Type B pancreatic cell (in vitro differentiated cells): Measurements from ENCODE around the gene MAP1LC3B. TPM values are rescaled to one million over a fixed set of nuclear protein-coding genes. Genes with fewer than 3 reads are reported as not detected.

ENCODE experiments used
- DNase-seq: peaks from one replicate; pipeline ENCODE4 v3.0.0; 2021; ENCODE audit warnings: mixed read lengths; ENCODE audit not compliant: unreplicated experiment; ENCODE audit errors: extremely low spot score
- H3K27ac Mint-ChIP-seq: 2 replicates; pipeline ENCODE4 v1.8.0; 2021; ENCODE audit warnings: mild to moderate bottlenecking, mixed read lengths
- H3K27me3 Mint-ChIP-seq: 2 replicates; pipeline ENCODE4 v1.8.0; 2021; ENCODE audit warnings: mixed read lengths
- H3K36me3 Mint-ChIP-seq: 2 replicates; pipeline ENCODE4 v1.8.0; 2021; ENCODE audit warnings: mixed read lengths
- H3K4me1 Mint-ChIP-seq: one replicate; pipeline ENCODE4 v1.8.0; 2021; ENCODE audit warnings: mixed read lengths; ENCODE audit not compliant: unreplicated experiment
- H3K4me3 Mint-ChIP-seq: 2 replicates; pipeline ENCODE4 v1.8.0; 2021; ENCODE audit warnings: mild to moderate bottlenecking, mixed read lengths
- H3K9me3 Mint-ChIP-seq: 2 replicates; pipeline ENCODE4 v1.8.0; 2021; ENCODE audit warnings: mixed read lengths
- CTCF ChIP-seq: fragments of 200-600 bp; sonication (generic); conservative IDR thresholded peaks from 2 replicates; pipeline ENCODE4 v1.5.0; 2021; ENCODE audit warnings: antibody characterized with exemption, mild to moderate bottlenecking
- total RNA-seq: library from RNA; stranded (reverse); gene quantifications from 2 replicates; pipeline ENCODE4 v1.2.1, GENCODE V29; 2021; ENCODE audit warnings: low replicate concordance

The MAP1LC3B gene
- total RNA-seq, 1 donor from 2014 or later = 44.4 TPM

GRCh38 chr16:87366288-87366687 is 25.8 kb upstream of the MAP1LC3B start:
- no peak for DNase-seq
- peaks cover 30% of the 10 kb centered on the region for H3K4me1 Mint-ChIP-seq
- H3K36me3 Mint-ChIP-seq = peaks cover 5% of the 10 kb centered on the region
- TF ChIP-seq CTCF = no peak
- H3K9me3 Mint-ChIP-seq = no peaks in the 10 kb centered on the region
- no peak overlapping the region for H3K27ac Mint-ChIP-seq
- no peak overlapping the region for H3K4me3 Mint-ChIP-seq
- H3K27me3 Mint-ChIP-seq = no peaks in the 10 kb centered on the region

GRCh38 chr16:87366930-87367329 is 25.2 kb upstream of the MAP1LC3B start:
- Mint-ChIP-seq H3K9me3 (no peaks in the 10 kb centered on the region), H3K27ac (no peak overlapping the region), H3K4me1 (peaks cover 37% of the 10 kb centered on the region), H3K27me3 (no peaks in the 10 kb centered on the region), H3K4me3 (no peak overlapping the region), H3K36me3 (peaks cover 5% of the 10 kb centered on the region)
- no peak for DNase-seq
- no peak for TF ChIP-seq CTCF

DNA sequence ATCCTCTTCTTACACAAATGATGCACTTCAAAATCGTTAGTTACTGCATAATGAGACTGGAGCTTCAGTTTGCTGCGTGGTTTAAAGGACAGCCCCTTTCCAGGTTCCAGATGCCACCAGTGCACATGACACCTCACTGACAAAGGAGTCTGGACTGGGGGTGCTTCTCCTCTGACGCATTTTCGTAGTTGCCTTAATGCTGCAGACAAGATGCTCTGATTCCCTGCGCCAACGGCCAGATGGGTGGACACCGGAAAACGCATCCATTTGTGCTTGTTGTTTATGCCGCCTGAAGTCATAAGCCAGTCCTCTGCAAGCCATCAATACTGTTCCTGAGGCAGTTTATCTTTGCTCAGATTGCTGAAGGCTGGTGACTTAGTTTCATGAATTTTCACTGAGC is 24.6 kb upstream of the MAP1LC3B start:
- peaks cover 5% of the 10 kb centered on the region for H3K36me3 Mint-ChIP-seq
- no peak for DNase-seq
- H3K4me3 Mint-ChIP-seq = no peak overlapping the region
- TF ChIP-seq CTCF = no peak
- H3K9me3 Mint-ChIP-seq = no peaks in the 10 kb centered on the region
- no peaks in the 10 kb centered on the region for H3K27me3 Mint-ChIP-seq
- peaks cover 37% of the 10 kb centered on the region for H3K4me1 Mint-ChIP-seq
- no peak overlapping the region for H3K27ac Mint-ChIP-seq

GRCh38 chr16:87368029-87368770 is 23.9 kb upstream of the MAP1LC3B start:
- Mint-ChIP-seq H3K27ac (no peak overlapping the region), H3K4me3 (no peak overlapping the region), H3K4me1 (peaks cover 37% of the 10 kb centered on the region), H3K36me3 (peaks cover 5% of the 10 kb centered on the region), H3K9me3 (no peaks in the 10 kb centered on the region), H3K27me3 (no peaks in the 10 kb centered on the region)
- no peak for DNase-seq
- TF ChIP-seq CTCF = no peak

- DNase-seq = no peak
- no peak for TF ChIP-seq CTCF
- no peak overlapping the region for H3K27ac Mint-ChIP-seq
- no peaks in the 10 kb centered on the region for H3K9me3 Mint-ChIP-seq
- H3K4me1 Mint-ChIP-seq = peaks cover 27% of the 10 kb centered on the region
- no peaks in the 10 kb centered on the region for H3K27me3 Mint-ChIP-seq
- no peaks in the 10 kb centered on the region for H3K36me3 Mint-ChIP-seq
- no peak overlapping the region for H3K4me3 Mint-ChIP-seq
Measured at GRCh38 chr16:87369117-87369765, 22.9 kb upstream of the MAP1LC3B start.
